ENCODE results near the gene TSPAN32. TPM values are rescaled to one million over a fixed set of nuclear protein-coding genes. Genes with fewer than 3 reads are reported as not detected.

Gene TSPAN32
- total RNA-seq, 4 donors from 2014 or later, result 0.19 to 6.4 (median 2.7) TPM

- ATAC-seq (ENCODE audit: low FRiP score) (no peak), DNase-seq (ENCODE audit: low spot score) (no peak)
- TF ChIP-seq CTCF (IDR thresholded peaks at IDR 0.05), result no peak
These were observed 41.2 kb downstream of the TSPAN32 start for GRCh38 chr11:2342981-2343380.

GRCh38 chr11:2343502-2343901 lies 41.7 kb downstream of the TSPAN32 start:
- DNase-seq (ENCODE audit: low spot score) (no peak), ATAC-seq (ENCODE audit: low FRiP score) (no peak)
- TF ChIP-seq CTCF (IDR thresholded peaks at IDR 0.05), result no peak

GRCh38 chr11:2345050-2345449 lies 43.2 kb downstream of the TSPAN32 start:
- ATAC-seq (ENCODE audit: low FRiP score) (no peak), DNase-seq (ENCODE audit: low spot score) (no peak)
- no peak for TF ChIP-seq CTCF (IDR thresholded peaks at IDR 0.05)

- ATAC-seq (ENCODE audit: low FRiP score), result no peak
- no peak for DNase-seq (ENCODE audit: low spot score)
- no peak for TF ChIP-seq CTCF (IDR thresholded peaks at IDR 0.05)
These were observed 44.2 kb downstream of the TSPAN32 start for GRCh38 chr11:2346014-2346413.

GRCh38 chr11:2346586-2347307 lies 44.9 kb downstream of the TSPAN32 start:
- ATAC-seq (ENCODE audit: low FRiP score) (no peak), DNase-seq (ENCODE audit: low spot score) (no peak)
- no peak for TF ChIP-seq CTCF (IDR thresholded peaks at IDR 0.05)

- ATAC-seq (ENCODE audit: low FRiP score), result no peak
- DNase-seq (ENCODE audit: low spot score), result no peak
- TF ChIP-seq CTCF (IDR thresholded peaks at IDR 0.05), result no peak
These were observed 45.6 kb downstream of the TSPAN32 start for GRCh38 chr11:2347308-2347830.

GRCh38 chr11:2348986-2349385 lies 47.2 kb downstream of the TSPAN32 start:
- TF ChIP-seq CTCF (IDR thresholded peaks at IDR 0.05), result no peak
- DNase-seq (ENCODE audit: low spot score) (no peak), ATAC-seq (ENCODE audit: low FRiP score) (no peak)

Measured in omental fat pad (tissue), 4 donors.